ENCODE results near the gene OSBPL10.

OSBPL10 gene

DNA sequence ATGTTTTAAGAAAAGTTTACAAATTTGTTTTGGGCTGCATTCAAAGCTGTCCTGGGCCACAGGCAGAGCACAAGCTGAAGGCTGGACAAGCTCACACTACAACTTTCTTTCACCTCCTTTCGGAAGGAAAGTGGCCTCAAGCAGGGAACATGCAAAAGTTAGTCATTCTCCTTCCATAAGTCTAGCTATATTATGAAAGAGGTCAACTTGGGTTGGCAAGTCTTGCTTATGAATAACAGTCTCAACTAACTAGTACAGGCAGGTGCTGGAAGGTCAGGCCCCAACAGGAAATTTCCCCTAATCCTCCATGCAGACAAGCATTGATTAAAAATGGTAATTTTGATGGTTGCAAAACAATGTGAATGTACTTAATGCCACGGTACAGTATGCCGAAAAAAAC lies 69.4 kb downstream of the OSBPL10 start:
- no peaks in the 10 kb centered on the region for H3K36me3 ChIP-seq (ENCODE audit: insufficient read depth, low read length)
- H3K27me3 ChIP-seq (ENCODE audit: insufficient read depth, low read length, poor library complexity, severe bottlenecking) = no peaks in the 10 kb centered on the region
- H3K9me2 ChIP-seq (replicated peaks; ENCODE audit: low read depth, low read length) = no peaks in the 10 kb centered on the region
- no peak for TF ChIP-seq EZH2phosphoT487 (IDR thresholded peaks at IDR 0.05; ENCODE audit: borderline replicate concordance)
- TF ChIP-seq, protein P1, sequence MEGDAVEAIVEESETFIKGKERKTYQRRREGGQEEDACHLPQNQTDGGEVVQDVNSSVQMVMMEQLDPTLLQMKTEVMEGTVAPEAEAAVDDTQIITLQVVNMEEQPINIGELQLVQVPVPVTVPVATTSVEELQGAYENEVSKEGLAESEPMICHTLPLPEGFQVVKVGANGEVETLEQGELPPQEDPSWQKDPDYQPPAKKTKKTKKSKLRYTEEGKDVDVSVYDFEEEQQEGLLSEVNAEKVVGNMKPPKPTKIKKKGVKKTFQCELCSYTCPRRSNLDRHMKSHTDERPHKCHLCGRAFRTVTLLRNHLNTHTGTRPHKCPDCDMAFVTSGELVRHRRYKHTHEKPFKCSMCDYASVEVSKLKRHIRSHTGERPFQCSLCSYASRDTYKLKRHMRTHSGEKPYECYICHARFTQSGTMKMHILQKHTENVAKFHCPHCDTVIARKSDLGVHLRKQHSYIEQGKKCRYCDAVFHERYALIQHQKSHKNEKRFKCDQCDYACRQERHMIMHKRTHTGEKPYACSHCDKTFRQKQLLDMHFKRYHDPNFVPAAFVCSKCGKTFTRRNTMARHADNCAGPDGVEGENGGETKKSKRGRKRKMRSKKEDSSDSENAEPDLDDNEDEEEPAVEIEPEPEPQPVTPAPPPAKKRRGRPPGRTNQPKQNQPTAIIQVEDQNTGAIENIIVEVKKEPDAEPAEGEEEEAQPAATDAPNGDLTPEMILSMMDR (conservative IDR thresholded peaks at IDR 0.05; ENCODE audit: low read length) = no peak
- no peak overlapping the region for H3K4me2 ChIP-seq (ENCODE audit: low read depth, low read length, poor library complexity, severe bottlenecking)
- no peak overlapping the region for H3K9ac ChIP-seq (ENCODE audit: low read depth, low read length, poor library complexity, severe bottlenecking)
- H3K79me2 ChIP-seq (ENCODE audit: insufficient read depth, low read length) = no peaks in the 10 kb centered on the region
- H2AFZ ChIP-seq (ENCODE audit: low read length) = no peak overlapping the region
- no peaks in the 10 kb centered on the region for H4K20me1 ChIP-seq (ENCODE audit: insufficient read depth, low read length, poor library complexity, severe bottlenecking)
- H3K9me3 ChIP-seq (ENCODE audit: insufficient read depth, low read depth, low read length) = no peaks in the 10 kb centered on the region
- no peaks in the 10 kb centered on the region for H3K4me1 ChIP-seq (ENCODE audit: insufficient read depth, low read length, poor library complexity, severe bottlenecking)
- no peak overlapping the region for H3K4me3 ChIP-seq (ENCODE audit: low read length, poor library complexity, severe bottlenecking)
- no peaks in the 10 kb centered on the region for H3F3A ChIP-seq (ENCODE audit: low read depth)

DNA sequence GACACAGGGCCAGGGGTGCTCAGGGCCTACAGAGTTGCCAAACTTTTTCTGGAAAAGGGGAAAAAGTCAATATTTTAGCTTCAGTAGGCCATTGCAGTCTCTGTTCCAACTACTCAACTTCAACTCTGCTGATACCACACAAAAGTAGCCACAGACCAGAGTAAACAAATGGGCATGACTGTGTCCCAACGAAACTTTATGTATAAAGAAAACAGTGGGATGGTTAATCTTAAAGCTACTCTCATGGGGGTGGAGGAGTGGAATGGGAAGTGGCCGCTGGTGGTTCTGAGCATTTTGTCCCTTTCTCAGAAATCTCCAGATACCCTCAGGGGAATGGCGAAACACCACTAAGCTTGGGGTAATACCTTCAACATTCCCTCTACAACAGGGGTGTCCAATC lies 69.9 kb downstream of the OSBPL10 start:
- no peaks in the 10 kb centered on the region for H3K79me2 ChIP-seq (ENCODE audit: insufficient read depth, low read length)
- H3K4me2 ChIP-seq (ENCODE audit: low read depth, low read length, poor library complexity, severe bottlenecking) = no peak overlapping the region
- H3K4me1 ChIP-seq (ENCODE audit: insufficient read depth, low read length, poor library complexity, severe bottlenecking) = no peaks in the 10 kb centered on the region
- no peak for TF ChIP-seq EZH2phosphoT487 (IDR thresholded peaks at IDR 0.05; ENCODE audit: borderline replicate concordance)
- TF ChIP-seq, protein P1 (conservative IDR thresholded peaks at IDR 0.05; ENCODE audit: low read length) = no peak
- no peaks in the 10 kb centered on the region for H3K9me3 ChIP-seq (ENCODE audit: insufficient read depth, low read depth, low read length)
- no peak overlapping the region for H3K4me3 ChIP-seq (ENCODE audit: low read length, poor library complexity, severe bottlenecking)
- H3K9ac ChIP-seq (ENCODE audit: low read depth, low read length, poor library complexity, severe bottlenecking) = no peak overlapping the region
- no peaks in the 10 kb centered on the region for H3K27me3 ChIP-seq (ENCODE audit: insufficient read depth, low read length, poor library complexity, severe bottlenecking)
- H3K9me2 ChIP-seq (replicated peaks; ENCODE audit: low read depth, low read length) = no peaks in the 10 kb centered on the region
- no peaks in the 10 kb centered on the region for H3F3A ChIP-seq (ENCODE audit: low read depth)
- H2AFZ ChIP-seq (ENCODE audit: low read length) = no peak overlapping the region
- no peaks in the 10 kb centered on the region for H4K20me1 ChIP-seq (ENCODE audit: insufficient read depth, low read length, poor library complexity, severe bottlenecking)
- no peaks in the 10 kb centered on the region for H3K36me3 ChIP-seq (ENCODE audit: insufficient read depth, low read length)

DNA sequence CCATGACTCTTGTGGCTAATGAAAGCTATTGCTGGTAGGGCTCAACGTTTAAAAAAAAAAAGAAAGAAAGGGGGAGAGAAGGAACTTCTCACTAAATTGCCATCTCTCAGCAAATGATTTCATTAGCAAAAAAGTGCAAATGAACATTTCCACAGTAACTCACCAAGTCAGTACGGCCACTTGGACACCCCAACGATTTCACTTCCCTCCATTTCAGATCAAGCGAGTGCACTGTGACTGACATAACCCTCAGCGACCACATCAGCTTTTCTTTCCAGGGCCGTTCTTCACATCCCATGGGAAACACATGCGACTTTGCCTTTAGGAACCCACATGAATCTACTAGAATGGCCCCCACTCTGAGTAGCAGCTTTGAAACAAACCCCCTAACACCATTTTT lies 71.6 kb downstream of the OSBPL10 start:
- H3K27me3 ChIP-seq (ENCODE audit: insufficient read depth, low read length, poor library complexity, severe bottlenecking) = no peaks in the 10 kb centered on the region
- H3K9ac ChIP-seq (ENCODE audit: low read depth, low read length, poor library complexity, severe bottlenecking) = no peak overlapping the region
- no peaks in the 10 kb centered on the region for H4K20me1 ChIP-seq (ENCODE audit: insufficient read depth, low read length, poor library complexity, severe bottlenecking)
- no peak overlapping the region for H3K4me2 ChIP-seq (ENCODE audit: low read depth, low read length, poor library complexity, severe bottlenecking)
- no peak overlapping the region for H2AFZ ChIP-seq (ENCODE audit: low read length)
- H3K36me3 ChIP-seq (ENCODE audit: insufficient read depth, low read length) = no peaks in the 10 kb centered on the region
- no peaks in the 10 kb centered on the region for H3K79me2 ChIP-seq (ENCODE audit: insufficient read depth, low read length)
- H3F3A ChIP-seq (ENCODE audit: low read depth) = no peaks in the 10 kb centered on the region
- H3K4me1 ChIP-seq (ENCODE audit: insufficient read depth, low read length, poor library complexity, severe bottlenecking) = no peaks in the 10 kb centered on the region
- no peaks in the 10 kb centered on the region for H3K9me3 ChIP-seq (ENCODE audit: insufficient read depth, low read depth, low read length)
- no peak overlapping the region for H3K4me3 ChIP-seq (ENCODE audit: low read length, poor library complexity, severe bottlenecking)
- H3K9me2 ChIP-seq (replicated peaks; ENCODE audit: low read depth, low read length) = no peaks in the 10 kb centered on the region
- TF ChIP-seq, protein P1 (conservative IDR thresholded peaks at IDR 0.05; ENCODE audit: low read length) = no peak
- no peak for TF ChIP-seq EZH2phosphoT487 (IDR thresholded peaks at IDR 0.05; ENCODE audit: borderline replicate concordance)

Data from Loucy (cell line).